Activated CD4-positive, CD25-positive, alpha-beta regulatory T cell treated with anti-CD3 and anti-CD28 coated beads, Interleukin-2, amount 50 U/mL, for 16 hours (primary cell): ENCODE results near the gene ANKRD34C.

Experiments used
- DNase-seq: peaks from one replicate; pipeline ENCODE4 v3.0.0-alpha.2; 2020; ENCODE audit warnings: low read depth, low spot score

The ANKRD34C gene

GRCh38 chr15:79282371-79283251 lies at the start of gene ANKRD34C:
TSS of gene ANKRD34C (plus strand) at chr15:79282722. CDS start at chr15:79293285, 10,563 bp downstream.
- DNase-seq, result no peak

DNA sequence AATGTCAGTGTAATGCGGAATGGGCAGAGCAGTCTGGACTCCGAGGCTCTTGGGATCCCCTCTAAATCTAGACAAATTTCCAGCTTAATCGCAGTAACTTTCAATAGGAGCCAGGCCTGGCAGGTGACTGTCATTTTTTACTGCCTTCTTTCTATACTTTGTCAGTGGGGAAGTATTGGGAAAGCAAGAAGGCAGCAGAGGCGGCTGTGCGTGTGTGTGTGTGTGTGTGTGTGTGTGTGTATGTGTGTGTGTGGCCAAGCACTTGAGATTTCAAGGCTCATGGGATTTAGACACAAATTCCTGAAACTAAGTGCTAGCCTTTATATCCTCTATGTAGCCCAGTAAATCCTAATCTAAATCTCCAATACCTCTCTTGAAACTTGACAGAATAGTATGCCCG lies 49.3 kb upstream of the ANKRD34C start:
- no peak for DNase-seq

DNA sequence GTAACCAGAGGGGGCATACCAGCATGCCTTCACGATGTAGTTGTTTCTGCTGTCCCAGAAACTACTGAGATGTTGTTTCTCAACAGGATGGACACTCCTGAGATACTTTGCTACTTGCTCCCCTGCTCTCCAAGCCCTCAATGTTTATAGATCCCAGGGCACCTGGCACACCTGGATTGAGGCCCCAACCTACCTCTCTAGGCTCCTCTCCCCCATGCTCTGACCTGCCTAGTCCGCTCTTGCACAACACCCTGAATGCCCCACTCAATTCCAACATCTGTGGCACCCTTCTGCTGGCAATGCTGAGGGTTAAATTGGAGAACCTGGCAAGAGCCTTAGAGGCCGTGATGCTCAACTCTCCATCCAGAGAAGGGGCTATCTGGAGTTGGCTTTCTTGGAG lies 42.5 kb upstream of the ANKRD34C start:
- DNase-seq, result no peak

GRCh38 chr15:79243723-79244122 lies 38.8 kb upstream of the ANKRD34C start:
- no peak for DNase-seq

DNA sequence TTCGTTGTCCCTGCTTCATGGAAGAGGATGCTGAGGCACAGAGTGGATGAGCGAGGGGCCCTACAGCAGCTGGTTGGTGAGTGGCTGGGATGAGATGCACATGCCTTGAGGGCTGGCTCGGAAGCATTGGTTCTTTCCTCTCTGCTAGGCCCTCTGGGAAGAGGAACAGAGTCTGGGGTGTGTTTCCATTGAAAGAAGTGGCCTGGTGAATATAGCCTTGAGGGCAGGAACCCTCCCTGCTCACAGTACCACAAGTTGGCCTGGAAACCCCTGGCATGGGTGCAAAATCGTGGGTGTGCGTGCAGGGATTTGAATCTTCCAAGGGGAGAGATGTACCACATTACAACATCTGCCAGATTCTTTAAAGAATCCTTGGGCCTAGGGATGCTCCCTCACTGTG lies 37.6 kb upstream of the ANKRD34C start:
- no peak for DNase-seq

GRCh38 chr15:79248183-79248582 lies 34.3 kb upstream of the ANKRD34C start:
- DNase-seq, result no peak

DNA sequence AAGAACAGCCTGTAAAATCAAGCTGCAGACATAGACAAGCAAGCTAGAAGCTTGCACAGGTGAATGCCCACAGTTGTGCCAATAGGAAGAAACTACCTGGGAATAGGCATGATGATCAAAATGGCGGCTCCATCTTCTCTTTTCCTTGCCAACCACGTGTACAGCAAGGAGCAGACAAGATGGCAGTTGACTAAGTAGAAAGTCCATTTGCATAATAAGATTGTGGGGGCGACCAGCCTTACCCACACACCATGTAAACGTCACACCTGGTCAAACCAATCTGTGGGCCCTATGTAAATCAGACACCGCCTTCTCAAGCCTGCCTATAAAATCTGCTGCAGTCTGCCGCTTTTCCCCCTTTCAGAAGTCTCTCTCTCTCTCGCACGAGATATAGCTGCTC lies 25.1 kb upstream of the ANKRD34C start:
- DNase-seq, result no peak

DNA sequence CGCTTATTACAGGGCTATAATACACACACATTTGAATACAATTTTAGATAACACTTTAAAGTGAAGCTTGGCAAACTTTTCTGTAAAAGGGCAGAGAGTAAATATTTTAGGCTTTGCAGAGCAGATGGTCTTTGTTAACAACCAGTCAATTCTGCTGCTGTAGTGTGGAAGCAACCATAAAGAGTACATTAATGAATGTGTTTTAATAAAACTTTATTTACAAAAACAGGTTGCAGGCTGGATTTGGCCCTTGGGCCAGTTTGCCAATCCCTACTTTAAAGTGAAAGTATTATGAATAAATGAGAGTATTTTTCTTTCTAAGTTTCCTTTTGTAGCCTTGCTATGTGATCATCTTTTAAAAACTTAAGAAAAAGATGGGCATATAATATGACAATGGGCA lies 20.7 kb upstream of the ANKRD34C start:
- no peak for DNase-seq

GRCh38 chr15:79265167-79265566 lies 17.4 kb upstream of the ANKRD34C start:
- DNase-seq, result no peak

DNA sequence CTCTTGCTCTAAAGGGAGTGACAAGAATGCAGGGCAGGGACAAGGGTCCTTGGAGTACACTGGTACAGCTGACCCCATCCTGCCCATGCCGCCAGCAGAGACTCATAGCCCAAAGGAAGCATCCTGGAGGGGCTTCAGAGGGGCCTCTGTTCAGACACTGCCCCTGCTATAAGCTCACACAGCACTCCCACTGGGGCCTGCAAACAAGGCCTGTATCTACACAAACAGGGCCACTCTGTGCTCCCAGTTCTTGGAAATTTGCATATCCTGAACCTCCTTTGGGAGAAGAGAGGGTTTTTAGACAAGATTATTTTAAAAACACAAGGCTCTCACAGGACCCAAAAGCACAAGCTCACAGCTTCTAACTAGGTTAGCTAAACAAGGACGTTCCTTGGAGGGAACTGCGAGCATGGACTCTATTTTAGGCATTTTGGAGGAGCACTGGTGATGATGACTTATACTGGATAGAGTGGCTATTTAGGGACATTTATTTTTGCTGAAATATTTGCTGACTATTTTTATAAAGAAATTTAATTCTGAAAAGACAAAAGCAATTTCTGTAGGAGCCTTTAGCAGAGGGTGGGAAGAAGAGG lies 16.4 kb upstream of the ANKRD34C start:
- no peak for DNase-seq

DNA sequence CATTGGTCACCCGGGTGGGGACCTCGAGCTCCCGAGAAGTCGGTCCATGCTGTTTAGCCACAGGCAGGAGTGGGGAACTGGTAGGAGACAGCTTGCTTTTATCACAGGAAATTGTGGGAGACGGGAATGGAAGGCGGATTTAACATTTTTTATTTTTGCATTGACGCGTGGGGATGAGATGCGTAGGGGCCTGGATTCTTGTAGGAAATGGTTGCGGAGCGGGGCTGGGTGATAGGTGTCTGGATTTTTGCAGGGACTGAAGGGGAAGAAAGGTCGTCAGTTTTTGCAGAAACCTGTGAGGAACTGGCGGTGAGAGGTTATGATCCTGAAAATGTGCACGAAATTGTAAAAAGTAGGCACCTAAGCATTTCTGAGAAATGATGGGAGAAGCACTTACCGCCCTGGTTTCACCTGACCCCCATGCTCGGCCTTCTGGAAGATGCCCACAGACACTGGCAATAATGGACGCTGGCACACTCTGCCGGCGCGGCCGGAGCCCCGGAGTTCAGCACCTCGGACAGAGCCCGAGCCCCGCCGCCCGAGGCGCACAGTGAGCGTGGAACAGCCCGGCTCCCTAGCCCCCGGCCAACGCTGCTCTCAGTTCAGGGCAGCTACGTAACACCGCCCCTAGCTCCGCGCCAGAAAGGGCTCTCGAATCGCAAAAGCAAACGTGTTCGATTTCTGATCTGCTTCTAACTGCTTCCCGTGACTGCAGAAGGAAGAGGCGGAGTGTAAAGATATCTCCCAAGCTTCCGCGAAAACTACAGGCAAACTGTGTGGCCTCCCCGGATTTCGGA lies 928 bp downstream of the ANKRD34C start:
- no peak for DNase-seq

- DNase-seq, result no peak
Observed at GRCh38 chr15:79290642-79291275, 8.2 kb downstream of the ANKRD34C start.

GRCh38 chr15:79292011-79292410 lies 9.5 kb downstream of the ANKRD34C start:
- DNase-seq, result no peak

- DNase-seq, result no peak
Observed at GRCh38 chr15:79294075-79294474, 11.6 kb downstream of the ANKRD34C start.

DNA sequence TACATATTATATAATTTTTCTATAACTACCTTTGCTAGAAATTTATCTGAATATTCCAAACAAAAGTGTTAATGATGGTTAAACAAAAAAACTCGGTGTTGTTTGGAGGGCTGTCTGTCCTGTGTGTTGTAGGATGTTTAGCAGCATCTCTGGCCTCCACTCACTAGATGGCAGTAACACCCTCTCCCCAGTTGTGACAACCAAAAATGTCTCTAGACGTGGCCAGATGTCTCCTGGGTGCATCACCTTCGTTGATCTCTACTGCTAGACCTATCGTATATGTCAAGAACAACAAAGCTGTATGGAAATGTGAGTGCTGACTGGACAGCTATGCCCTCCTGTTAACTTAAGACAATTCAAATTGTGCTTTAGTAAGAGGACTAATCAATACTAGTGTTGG lies 14.1 kb downstream of the ANKRD34C start:
- DNase-seq, result no peak

DNA sequence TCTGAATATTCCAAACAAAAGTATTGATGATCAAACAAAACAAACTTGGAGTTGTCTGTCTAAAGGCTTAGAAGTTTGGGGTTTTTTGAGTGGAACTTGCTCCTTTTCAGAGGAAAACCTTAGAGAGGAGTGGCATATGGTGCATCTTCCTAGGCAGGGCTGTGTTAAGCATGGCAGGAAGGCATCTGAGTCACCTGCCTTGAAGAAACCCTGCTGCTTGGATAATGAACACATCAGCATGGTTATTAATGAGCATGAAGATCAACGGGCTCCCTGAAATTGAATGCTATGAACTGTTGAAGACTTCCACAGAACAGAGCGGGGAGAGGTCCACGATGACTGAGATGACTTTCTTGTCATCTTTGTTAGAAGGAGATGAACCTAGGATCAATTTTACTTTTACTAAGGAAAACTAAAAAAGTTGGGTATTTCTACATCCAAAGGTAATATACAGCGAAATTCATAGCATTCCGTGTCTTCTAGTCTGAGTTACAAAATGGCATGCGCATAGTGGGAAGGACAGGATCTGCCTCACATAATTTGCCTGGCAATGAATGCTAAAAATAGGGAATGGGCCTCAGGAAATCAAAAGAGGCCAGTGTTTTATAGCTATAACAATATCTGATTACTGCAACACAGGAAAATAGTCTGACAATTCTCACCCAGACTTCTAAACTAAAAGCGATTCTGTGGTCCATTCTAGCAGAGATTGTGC lies 16.8 kb downstream of the ANKRD34C start:
- DNase-seq, result no peak

DNA sequence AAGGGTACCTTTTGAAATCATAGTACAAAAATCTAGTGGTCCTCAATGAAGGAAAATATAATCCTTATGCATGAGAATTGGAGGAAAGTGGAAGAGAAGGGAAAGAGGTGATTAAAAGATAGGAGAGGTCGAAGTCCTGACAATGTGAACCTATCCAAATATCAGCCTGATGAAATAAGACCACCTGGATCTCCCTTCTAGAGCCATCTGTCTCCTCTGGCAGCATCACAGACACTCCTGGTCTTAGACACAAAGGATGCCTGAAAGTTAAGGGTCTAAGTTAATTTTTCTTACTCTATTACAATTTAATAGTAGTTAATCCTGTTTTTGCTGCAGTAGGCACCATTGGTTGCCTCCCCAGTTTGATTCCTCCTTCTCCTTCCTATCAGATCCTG lies 17.3 kb downstream of the ANKRD34C start:
- DNase-seq, result no peak

DNA sequence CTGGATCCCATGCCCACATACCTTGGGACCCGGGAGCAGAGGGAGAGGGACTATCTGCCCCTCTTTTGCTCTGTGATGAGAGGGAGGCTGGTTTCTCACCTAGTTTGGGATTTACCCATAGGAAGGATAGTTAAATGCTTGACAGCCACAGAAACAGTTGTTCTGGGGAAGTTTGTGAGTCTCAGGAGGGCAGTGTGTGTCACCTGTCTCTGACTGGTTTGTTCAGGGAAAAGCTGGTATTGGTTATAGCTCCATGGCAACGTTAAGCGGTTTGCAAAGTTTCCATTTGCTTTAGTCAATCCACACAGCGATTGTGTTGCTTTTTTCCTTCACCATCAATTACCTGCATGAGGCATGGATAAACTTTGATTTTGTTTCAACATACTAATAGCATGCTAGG lies 24.7 kb downstream of the ANKRD34C start:
- DNase-seq, result no peak

GRCh38 chr15:79308874-79309273 lies 26.4 kb downstream of the ANKRD34C start:
- no peak for DNase-seq

DNA sequence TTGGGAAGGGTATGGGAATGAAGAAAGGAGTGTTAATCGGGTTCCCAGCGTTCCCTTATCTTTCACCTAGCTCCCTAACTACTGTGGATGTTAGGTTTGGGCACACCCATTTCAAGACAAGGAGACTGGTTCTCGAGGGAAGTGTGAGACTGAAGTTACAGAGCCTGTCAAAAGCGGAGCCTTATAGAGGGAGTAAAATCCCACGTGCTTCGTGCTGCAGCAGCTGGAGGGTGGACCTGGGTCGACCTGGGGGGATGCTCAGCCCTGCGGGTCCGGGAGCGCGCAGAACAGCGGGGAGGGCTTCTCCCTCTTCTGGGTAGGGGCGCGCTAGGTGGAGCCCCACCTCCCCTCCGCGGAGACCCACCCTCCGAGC lies 28.1 kb downstream of the ANKRD34C start:
- DNase-seq, result no peak
